Cardiac muscle cell (in vitro differentiated cells and primary cell): ENCODE data around the gene TESPA1. TPM values are rescaled to one million over a fixed set of nuclear protein-coding genes. Genes with fewer than 3 reads are reported as not detected.

Experiments
- DNase-seq, 2 donors: peaks; one replicate each; pipeline versions ENCODE4 v3.0.0 to v3.0.0-alpha.2; 2010 to 2017; ENCODE audit warnings: low read depth in 1 of 2, low spot score in 1 of 2
- H3K27ac ChIP-seq: fragments of 200-600 bp; sonication (generic); 2 replicates; pipeline ENCODE4 v1.5.1; 2016
- H3K27me3 ChIP-seq: fragments of 200-600 bp; sonication (generic); 2 replicates; pipeline ENCODE4 v1.6.0; 2016; ENCODE audit warnings: control low read depth
- H3K36me3 ChIP-seq: fragments of 200-600 bp; sonication (generic); 2 replicates; pipeline ENCODE4 v1.5.1; 2016; ENCODE audit warnings: control low read depth
- H3K4me1 ChIP-seq: fragments of 200-600 bp; sonication (generic); 2 replicates; pipeline ENCODE4 v1.8.1; 2017; ENCODE audit warnings: low read depth, mild to moderate bottlenecking, mixed run types
- H3K4me3 ChIP-seq: fragments of 200-600 bp; sonication (generic); 2 replicates; pipeline ENCODE4 v1.5.1; 2016; ENCODE audit warnings: mild to moderate bottlenecking
- H3K9me3 ChIP-seq: fragments of 200-600 bp; sonication (generic); 2 replicates; pipeline ENCODE4 v1.5.1; 2017; ENCODE audit warnings: low read depth, mild to moderate bottlenecking, control low read depth
- CTCF ChIP-seq: IDR thresholded peaks from 2 replicates; pipeline ENCODE4 v1.5.1; 2012; ENCODE audit warnings: low read depth, mild to moderate bottlenecking, low read length
- polyA plus RNA-seq: library from polyadenylated mRNA; unstranded; fragments of >200 nt; fragmentation: Nextera tagmentation; extraction: Ambion mirVana; gene quantifications from 2 replicates; pipeline ENCODE4 v1.2.1, GENCODE V29; 2016
- total RNA-seq: library from RNA; depleted of rRNA; stranded (reverse); fragments of >200 nt; gene quantifications from 2 replicates; pipeline ENCODE4 v1.2.3, GENCODE V29; 2016

TESPA1 gene
- total and polyA plus RNA-seq, 2 experiments from 2014 or later = not detected

GRCh38 chr12:54929998-54930397 is 54.6 kb downstream of the TESPA1 start:
- TF ChIP-seq CTCF = no peak
- H3K27me3 ChIP-seq = no peaks in the 10 kb centered on the region
- H3K27ac ChIP-seq = no peak overlapping the region
- H3K9me3 ChIP-seq = no peaks in the 10 kb centered on the region
- DNase-seq = no peak
- no peaks in the 10 kb centered on the region for H3K36me3 ChIP-seq
- H3K4me1 ChIP-seq = no peaks in the 10 kb centered on the region
- H3K4me3 ChIP-seq = no peak overlapping the region

GRCh38 chr12:54926246-54926645 is 58.3 kb downstream of the TESPA1 start:
- H3K4me1 ChIP-seq = no peaks in the 10 kb centered on the region
- H3K4me3 ChIP-seq = no peak overlapping the region
- H3K27ac ChIP-seq = no peak overlapping the region
- H3K36me3 ChIP-seq = no peaks in the 10 kb centered on the region
- H3K27me3 ChIP-seq = no peaks in the 10 kb centered on the region
- TF ChIP-seq CTCF = no peak
- H3K9me3 ChIP-seq = no peaks in the 10 kb centered on the region
- DNase-seq = no peak

GRCh38 chr12:54924972-54925707 is 59.4 kb downstream of the TESPA1 start:
- no peak overlapping the region for H3K27ac ChIP-seq
- no peak overlapping the region for H3K4me3 ChIP-seq
- no peaks in the 10 kb centered on the region for H3K4me1 ChIP-seq
- H3K9me3 ChIP-seq = no peaks in the 10 kb centered on the region
- TF ChIP-seq CTCF = no peak
- no peak for DNase-seq
- no peaks in the 10 kb centered on the region for H3K36me3 ChIP-seq
- no peaks in the 10 kb centered on the region for H3K27me3 ChIP-seq

- Histone ChIP-seq H3K4me1 (no peaks in the 10 kb centered on the region), H3K36me3 (no peaks in the 10 kb centered on the region), H3K4me3 (no peak overlapping the region), H3K9me3 (no peaks in the 10 kb centered on the region), H3K27me3 (no peaks in the 10 kb centered on the region), H3K27ac (no peak overlapping the region)
- DNase-seq = no peak
- TF ChIP-seq CTCF = no peak
These were observed 67.5 kb downstream of the TESPA1 start for GRCh38 chr12:54917001-54917488.

Other genes starting within 250 kb of the TESPA1 start
- gene MUCL1, start 130.2 kb downstream of the TESPA1 start, total RNA-seq = not detected in 2 replicates
- not detected in 2 replicates for gene MUCL1, start 130.2 kb downstream of the TESPA1 start, polyA plus RNA-seq
- not detected in 2 replicates for gene NEUROD4, start 35.2 kb upstream of the TESPA1 start, total RNA-seq
- gene NEUROD4, start 35.2 kb upstream of the TESPA1 start, polyA plus RNA-seq = 0.12 TPM in 1 of 2 replicates, not detected in the other
- gene OR9K2, start 141.6 kb upstream of the TESPA1 start, total RNA-seq = not detected in 2 replicates
- gene OR9K2, start 141.6 kb upstream of the TESPA1 start, polyA plus RNA-seq = not detected in 2 replicates
- not detected in 2 replicates for gene OR10A7, start 236.3 kb upstream of the TESPA1 start, total RNA-seq
- not detected in 2 replicates for gene OR10A7, start 236.3 kb upstream of the TESPA1 start, polyA plus RNA-seq